HG02943 (cell line): ENCODE data around the gene GPLD1.
"Not testable (repeated sequence)": the region's sequence is repeated elsewhere in the genome, so short reads cannot be mapped to it uniquely, and the experiment has no call there.

ENCODE experiments used
- ATAC-seq: cut with Tn5 transposase; IDR thresholded peaks from one replicate; pipeline ENCODE4 v1.9.1; 2021; ENCODE audit warnings: mild to moderate bottlenecking, low read depth, moderate library complexity; ENCODE audit not compliant: unreplicated experiment

Gene GPLD1

GRCh38 chr6:24385536-24386269 is 103.7 kb downstream of the GPLD1 start:
- ATAC-seq = no peak

DNA sequence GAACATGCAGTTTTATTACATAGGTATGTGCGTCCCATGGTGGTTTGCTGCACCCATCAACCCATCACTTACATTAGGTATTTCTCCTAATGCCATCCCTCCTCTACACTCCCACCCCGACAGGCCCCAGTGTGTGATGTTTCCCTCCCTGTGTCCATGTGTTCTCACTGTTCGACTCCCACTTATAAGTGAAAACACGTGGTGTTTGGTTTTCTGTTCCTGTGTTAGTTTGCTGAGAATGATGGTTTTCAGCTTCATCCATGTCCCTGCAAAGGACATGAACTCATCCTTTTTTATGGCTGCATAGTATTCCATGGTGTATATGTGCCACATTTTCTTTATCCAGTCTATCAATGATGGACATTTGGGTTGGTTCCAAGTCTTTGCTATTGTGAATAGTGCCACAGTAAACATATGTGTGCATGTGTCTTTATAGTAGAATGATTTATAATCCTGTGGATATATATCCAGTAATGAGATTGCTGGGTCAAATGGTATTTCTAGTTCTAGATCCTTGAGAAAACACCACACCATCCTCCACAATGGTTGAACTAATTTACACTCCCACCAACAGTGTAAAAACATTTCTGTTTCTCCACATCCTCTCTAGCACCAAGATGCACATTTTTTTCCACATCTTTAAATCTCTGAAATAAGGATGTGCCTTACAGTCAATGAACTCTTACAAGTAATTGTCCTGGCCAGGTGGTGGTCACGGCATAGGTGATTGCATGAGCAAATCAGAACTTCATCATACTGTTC is 104.8 kb downstream of the GPLD1 start:
- not testable (repeated sequence) for ATAC-seq

DNA sequence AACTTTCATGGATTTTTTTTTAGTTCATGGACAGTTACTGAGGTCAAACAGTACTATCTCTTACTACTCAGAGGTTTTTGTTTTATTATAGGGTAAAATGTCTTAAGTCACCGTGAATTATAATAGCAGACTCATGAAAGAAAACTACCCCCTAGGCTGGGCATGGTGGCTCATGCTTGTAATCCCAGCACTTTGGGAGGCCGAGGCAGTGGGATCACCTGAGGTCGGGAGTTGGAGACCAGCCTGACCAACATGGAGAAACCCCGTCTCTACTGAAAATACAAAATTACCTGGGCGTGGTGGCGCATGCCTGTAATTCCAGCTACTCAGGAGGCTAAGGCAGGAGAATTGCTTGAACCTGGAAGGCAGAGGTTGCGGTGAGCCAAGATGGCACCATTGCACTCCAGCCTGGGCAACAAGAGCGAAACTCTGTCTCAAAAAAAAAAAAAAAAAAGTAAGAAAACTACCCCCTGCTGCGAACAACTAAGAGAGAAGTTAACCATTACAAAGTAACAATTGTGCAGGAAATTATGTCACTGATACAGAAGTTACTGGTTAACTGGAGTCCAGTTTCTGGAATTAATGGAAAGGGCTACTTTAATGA is 106.4 kb downstream of the GPLD1 start:
- ATAC-seq = not testable (repeated sequence)

DNA sequence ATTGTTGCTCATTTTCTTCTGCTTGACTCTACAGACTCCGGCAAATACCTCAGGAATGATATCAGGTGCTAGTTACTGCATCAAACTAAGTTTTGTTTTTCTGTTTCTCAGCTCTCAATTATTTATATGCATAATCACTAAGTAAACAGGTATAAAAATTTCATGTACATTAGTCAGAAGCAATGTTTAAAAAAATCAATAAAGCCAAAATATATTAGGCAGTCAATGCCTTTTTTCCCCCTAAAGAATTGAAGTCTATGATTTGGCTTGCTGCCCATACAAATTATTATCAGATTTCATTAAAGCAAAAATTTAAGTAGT is 107.2 kb downstream of the GPLD1 start:
- no peak for ATAC-seq

GRCh38 chr6:24381476-24382219 is 107.7 kb downstream of the GPLD1 start:
- no peak for ATAC-seq

- no peak for ATAC-seq
These were observed 110.8 kb downstream of the GPLD1 start for GRCh38 chr6:24378473-24379097.
